CD4-positive, alpha-beta memory T cell (primary cell): ENCODE data around the gene SPRED2. TPM values are rescaled to one million over a fixed set of nuclear protein-coding genes. Genes with fewer than 3 reads are reported as not detected.

Experiments
- CTCF ChIA-PET: fragments of 350-600 bp; sonication (Branson Sonifier 250); formaldehyde crosslinking; loops from one replicate; lab custom pipeline; 2021; ENCODE audit warnings: inconsistent platforms; ENCODE audit not compliant: partially characterized antibody; lab: Charles Lee
- POLR2A ChIA-PET: fragments of 350-600 bp; sonication (Branson Sonifier 250); formaldehyde crosslinking; loops from one replicate; lab custom pipeline; 2021; ENCODE audit not compliant: partially characterized antibody; lab: Charles Lee
- DNase-seq, 5 donors: peaks; one replicate each; pipeline versions ENCODE4 v3.0.0 to v3.0.0-alpha.2; 2020 to 2022; ENCODE audit warnings: mixed read lengths in 1 of 5
- H3K27ac ChIP-seq: one replicate; pipeline ENCODE4 v1.7.0; 2013; ENCODE audit warnings: low read depth, low read length
- H3K27me3 ChIP-seq: 2 replicates; pipeline ENCODE4 v1.7.0; 2013; ENCODE audit warnings: mild to moderate bottlenecking, low read length, moderate library complexity; ENCODE audit not compliant: insufficient read depth
- H3K36me3 ChIP-seq: 2 replicates; pipeline ENCODE4 v1.7.0; 2013; ENCODE audit warnings: mild to moderate bottlenecking, low read length, moderate library complexity; ENCODE audit not compliant: insufficient read depth
- H3K4me1 ChIP-seq: 2 replicates; pipeline ENCODE4 v1.7.0; 2013; ENCODE audit warnings: mild to moderate bottlenecking, low read length, moderate library complexity; ENCODE audit not compliant: insufficient read depth
- H3K4me3 ChIP-seq, 2 donors: one replicate each; pipeline ENCODE4 v1.7.0; 2013; ENCODE audit warnings: low read length in 2 of 2, mild to moderate bottlenecking in 1 of 2
- H3K9me3 ChIP-seq, 2 donors: one replicate each; pipeline ENCODE4 v1.7.0; 2013; ENCODE audit warnings: low read length in 2 of 2, control low read depth in 1 of 2; ENCODE audit not compliant: control insufficient read depth in 1 of 2
- H3K27ac Mint-ChIP-seq, 7 donors: one replicate each; pipeline ENCODE4 v1.8.0; 2020 to 2021; ENCODE audit warnings: mixed read lengths in 7 of 7, mild to moderate bottlenecking in 6 of 7, inconsistent platforms in 3 of 7, moderate library complexity in 3 of 7
- H3K27me3 Mint-ChIP-seq, 2 donors: one replicate each; pipeline ENCODE4 v1.8.0; 2020 to 2021; ENCODE audit warnings: mixed read lengths in 2 of 2
- H3K36me3 Mint-ChIP-seq, 2 donors: one replicate each; pipeline ENCODE4 v1.8.0; 2020 to 2021; ENCODE audit warnings: mixed read lengths in 2 of 2, inconsistent platforms in 1 of 2, mild to moderate bottlenecking in 1 of 2
- H3K4me1 Mint-ChIP-seq, 4 donors: one replicate each; pipeline ENCODE4 v1.8.0; 2020 to 2021; ENCODE audit warnings: mixed read lengths in 4 of 4, mild to moderate bottlenecking in 1 of 4
- H3K4me3 Mint-ChIP-seq, 8 donors: one replicate each; pipeline ENCODE4 v1.8.0; 2020 to 2021; ENCODE audit warnings: mixed read lengths in 8 of 8, mild to moderate bottlenecking in 7 of 8, moderate library complexity in 6 of 8, inconsistent platforms in 3 of 8
- H3K9me3 Mint-ChIP-seq, 8 donors: one replicate each; pipeline ENCODE4 v1.8.0; 2020 to 2021; ENCODE audit warnings: mixed read lengths in 8 of 8, mild to moderate bottlenecking in 5 of 8, inconsistent platforms in 3 of 8, moderate library complexity in 1 of 8
- intact Hi-C: fragments of 100-400 bp; cut with micrococcal nuclease; formaldehyde crosslinking; loops from one replicate; pipeline ENCODE4 v1.15.1; 2023
- polyA plus RNA-seq, 2 donors: library from polyadenylated mRNA; unstranded; fragments of 300-500 nt; fragmentation: Illumina TruSeq; gene quantifications; one replicate each; pipeline ENCODE4 v1.2.3, GENCODE V29; 2021
- total RNA-seq, 2 experiments: library from RNA; stranded (reverse); gene quantifications; one replicate each; pipeline ENCODE4 v1.2.3, GENCODE V29; 2021

SPRED2 gene
- total and polyA plus RNA-seq, 4 experiments from 2014 or later = 0.27 to 1.3 (median 0.62) TPM

DNA sequence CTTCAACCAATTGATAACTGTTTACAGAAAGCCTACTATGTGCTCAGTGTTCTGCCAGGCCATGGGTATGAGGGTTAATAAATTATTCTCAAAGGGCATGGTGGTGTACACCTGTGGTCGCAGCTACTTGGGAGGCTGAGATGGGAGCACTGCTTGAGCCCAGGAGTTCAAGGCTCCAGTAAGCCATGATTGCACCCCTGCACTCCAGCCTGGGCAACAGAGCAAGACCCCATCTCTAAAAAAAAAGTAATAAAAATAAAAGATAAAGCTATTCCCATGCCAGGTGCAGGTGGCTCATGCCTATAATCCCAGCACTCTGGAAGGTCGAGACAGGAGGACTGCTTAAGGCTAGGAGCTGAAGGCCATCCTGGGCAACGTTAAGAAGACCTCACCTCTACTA lies 8.0 kb downstream of the SPRED2 start:
- no peak for DNase-seq
- CTCF ChIA-PET = no interaction called here
- H3K27me3 ChIP-seq = no peaks in the 10 kb centered on the region
- peaks cover 0 to 1% (median 0%) of the 10 kb centered on the region in 8 donors for H3K9me3 Mint-ChIP-seq
- H3K27ac ChIP-seq = no peak overlapping the region
- H3K9me3 ChIP-seq = no peaks in the 10 kb centered on the region
- intact Hi-C loops = no loop called here
- POLR2A ChIA-PET = no interaction called here
- H3K4me1 Mint-ChIP-seq = peaks cover 6 to 12% (median 7%) of the 10 kb centered on the region in 4 donors
- H3K36me3 Mint-ChIP-seq = no peaks in the 10 kb centered on the region
- H3K4me1 ChIP-seq = peaks cover 7% of the 10 kb centered on the region
- H3K27me3 Mint-ChIP-seq = peaks cover 0 to 3% of the 10 kb centered on the region in 2 donors
- H3K4me3 Mint-ChIP-seq = no peak overlapping the region
- H3K4me3 ChIP-seq = no peak overlapping the region
- H3K27ac Mint-ChIP-seq = no peak overlapping the region
- no peaks in the 10 kb centered on the region for H3K36me3 ChIP-seq

DNA sequence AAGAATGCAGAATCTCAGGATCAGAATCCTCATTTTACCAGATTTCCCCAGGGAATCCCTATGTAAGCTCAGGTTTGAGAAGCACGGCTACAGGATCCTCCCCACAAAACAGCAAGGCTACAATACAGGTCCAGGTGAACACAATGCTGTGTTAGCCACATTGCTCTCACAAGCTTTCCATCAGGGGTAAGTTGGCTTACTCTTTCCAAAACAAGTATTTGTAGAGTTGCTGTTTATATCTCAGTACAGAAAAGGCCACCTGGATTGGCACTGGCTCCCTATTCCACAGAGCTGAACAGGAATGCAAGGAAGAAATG lies 11.0 kb downstream of the SPRED2 start:
- intact Hi-C loops = no loop called here

DNA sequence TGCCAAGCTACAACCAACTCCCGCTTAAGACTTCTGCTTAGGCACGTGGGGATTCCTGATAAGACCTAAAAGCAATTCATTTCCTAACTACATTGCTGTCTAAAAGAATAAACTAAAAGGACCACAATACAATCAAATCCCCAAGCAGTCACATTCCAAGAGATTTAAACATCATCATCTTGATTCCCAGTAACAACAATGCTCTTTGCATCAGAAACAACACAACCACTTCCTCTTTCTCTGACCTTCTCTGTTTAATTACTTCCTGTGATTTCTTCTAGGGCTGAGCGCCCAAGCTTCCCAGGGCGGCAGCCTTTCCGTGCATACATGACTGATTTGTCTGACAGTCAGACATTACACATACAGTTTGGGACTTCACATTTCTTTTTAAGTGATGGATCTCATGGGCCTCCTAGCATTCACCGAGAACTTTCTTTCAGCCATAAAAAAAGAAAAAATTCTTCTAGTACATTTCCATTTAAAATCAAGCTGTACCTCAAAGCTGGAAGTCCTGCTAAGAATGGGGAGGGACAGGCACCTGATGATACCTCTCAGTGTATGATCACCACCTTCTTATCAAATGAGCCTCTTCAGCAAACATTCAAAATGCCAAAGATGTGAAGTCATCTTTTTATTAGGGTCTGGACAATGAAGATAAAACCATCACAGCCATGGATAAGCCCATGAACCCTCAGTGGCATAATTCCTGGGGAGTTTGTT lies 11.5 kb downstream of the SPRED2 start:
- no peaks in the 10 kb centered on the region for H3K9me3 ChIP-seq
- peaks cover 19% of the 10 kb centered on the region for H3K4me1 ChIP-seq
- no peak for DNase-seq
- no peaks in the 10 kb centered on the region for H3K36me3 Mint-ChIP-seq
- intact Hi-C loops = no loop called here
- H3K4me3 ChIP-seq = no peak overlapping the region
- H3K27ac ChIP-seq = no peak overlapping the region
- H3K4me3 Mint-ChIP-seq = peak overlapping the region in 4 of 8 donors; percentile 3 to 69 (median 18)
- peaks cover 14 to 37% (median 24%) of the 10 kb centered on the region in 4 donors for H3K4me1 Mint-ChIP-seq
- H3K27me3 Mint-ChIP-seq = no peaks in the 10 kb centered on the region
- no peaks in the 10 kb centered on the region for H3K27me3 ChIP-seq
- no peaks in the 10 kb centered on the region for H3K36me3 ChIP-seq
- peak overlapping the region in 2 of 7 donors; percentile 0 to 86 for H3K27ac Mint-ChIP-seq
- peaks cover 0 to 1% (median 0%) of the 10 kb centered on the region in 8 donors for H3K9me3 Mint-ChIP-seq
- ChIA-PET CTCF (interaction anchor here (0.8 to 1.6 kb wide), 2 partner anchors 48 to 147 kb away, joined by 3 read pairs; no protein-coding TSS in a partner anchor), POLR2A (interaction anchor here (0.6 to 1.0 kb wide), 2 partner anchors 8 to 10 kb away, joined by 3 to 5 read pairs; no protein-coding TSS in a partner anchor)

More for the DNA sequence above, 11.0 kb downstream of the SPRED2 start:
- H3K9me3 ChIP-seq = no peaks in the 10 kb centered on the region
- DNase-seq = no peak
- H3K4me1 ChIP-seq = peaks cover 19% of the 10 kb centered on the region
- Mint-ChIP-seq H3K9me3 (peaks cover 0 to 1% (median 0%) of the 10 kb centered on the region in 8 donors), H3K36me3 (no peaks in the 10 kb centered on the region), H3K4me3 (no peak overlapping the region), H3K4me1 (peaks cover 14 to 33% (median 21%) of the 10 kb centered on the region in 4 donors), H3K27ac (no peak overlapping the region), H3K27me3 (no peaks in the 10 kb centered on the region)
- H3K27me3 ChIP-seq = no peaks in the 10 kb centered on the region
- ChIA-PET CTCF (interaction anchor here (0.8 to 1.6 kb wide), 2 partner anchors 48 to 148 kb away, joined by 3 read pairs; no protein-coding TSS in a partner anchor), POLR2A (interaction anchor here (1.0 kb wide), 1 partner anchor 10 kb away, joined by 5 read pairs; no protein-coding TSS in a partner anchor)
- H3K27ac ChIP-seq = no peak overlapping the region
- H3K4me3 ChIP-seq = no peak overlapping the region
- H3K36me3 ChIP-seq = no peaks in the 10 kb centered on the region

GRCh38 chr2:65417509-65418085 lies 14.8 kb downstream of the SPRED2 start:
- Mint-ChIP-seq H3K27me3 (no peaks in the 10 kb centered on the region), H3K36me3 (no peaks in the 10 kb centered on the region), H3K27ac (no peak overlapping the region), H3K4me1 (peaks cover 14 to 38% (median 24%) of the 10 kb centered on the region in 4 donors), H3K4me3 (no peak overlapping the region), H3K9me3 (peaks cover 0 to 1% (median 0%) of the 10 kb centered on the region in 8 donors)
- Histone ChIP-seq H3K27ac (no peak overlapping the region), H3K4me1 (peaks cover 19% of the 10 kb centered on the region), H3K4me3 (no peak overlapping the region), H3K36me3 (no peaks in the 10 kb centered on the region), H3K9me3 (no peaks in the 10 kb centered on the region), H3K27me3 (no peaks in the 10 kb centered on the region)
- no peak for DNase-seq
- ChIA-PET POLR2A (no interaction called here), CTCF (interaction anchor here (1.0 to 1.3 kb wide), 2 partner anchors 10 to 45 kb away, joined by 3 to 5 read pairs; no protein-coding TSS in a partner anchor)
- intact Hi-C loops = no loop called here

- Histone ChIP-seq H3K4me1 (peaks cover 19% of the 10 kb centered on the region), H3K4me3 (no peak overlapping the region), H3K9me3 (no peaks in the 10 kb centered on the region), H3K27ac (no peak overlapping the region), H3K27me3 (no peaks in the 10 kb centered on the region), H3K36me3 (no peaks in the 10 kb centered on the region)
- intact Hi-C loops = no loop called here
- Mint-ChIP-seq H3K27me3 (no peaks in the 10 kb centered on the region), H3K36me3 (no peaks in the 10 kb centered on the region), H3K4me1 (peaks cover 14 to 38% (median 24%) of the 10 kb centered on the region in 4 donors), H3K4me3 (peak overlapping the region in 1 of 8 donors; percentile 3), H3K27ac (peak overlapping the region in 1 of 7 donors; percentile 28), H3K9me3 (peaks cover 0 to 1% (median 0%) of the 10 kb centered on the region in 8 donors)
- ChIA-PET POLR2A (no interaction called here), CTCF (interaction anchor here (1.0 kb wide), 1 partner anchor 11 kb away, joined by 3 read pairs; no protein-coding TSS in a partner anchor)
- DNase-seq = peak in 1 of 5 donors; percentile 55
Observed at GRCh38 chr2:65416945-65417344, 15.5 kb downstream of the SPRED2 start.

DNA sequence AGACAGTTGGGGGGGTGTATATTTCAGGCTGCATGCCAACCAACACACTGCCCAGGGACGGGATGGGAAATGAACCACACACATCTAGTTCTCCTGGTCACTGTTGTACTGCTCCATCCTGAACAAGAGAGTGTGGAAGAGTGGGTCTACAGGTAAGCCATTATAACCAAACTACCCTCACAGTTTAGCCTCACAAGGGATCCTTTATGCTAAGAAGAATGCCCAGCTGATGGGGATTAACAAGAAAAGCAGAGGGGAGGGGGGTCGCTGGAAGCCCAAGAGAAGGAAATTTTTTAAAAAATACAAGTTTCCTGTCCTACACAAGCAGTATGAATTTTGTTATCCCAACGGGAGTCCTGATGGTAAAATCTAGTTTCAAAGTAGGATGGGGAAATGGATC lies 16.1 kb downstream of the SPRED2 start:
- H3K4me1 ChIP-seq = peaks cover 19% of the 10 kb centered on the region
- POLR2A ChIA-PET = no interaction called here
- H3K9me3 Mint-ChIP-seq = peaks cover 0 to 1% (median 0%) of the 10 kb centered on the region in 8 donors
- intact Hi-C loops = no loop called here
- peaks cover 14 to 38% (median 23%) of the 10 kb centered on the region in 4 donors for H3K4me1 Mint-ChIP-seq
- H3K27me3 ChIP-seq = no peaks in the 10 kb centered on the region
- no peak overlapping the region for H3K4me3 Mint-ChIP-seq
- H3K4me3 ChIP-seq = no peak overlapping the region
- H3K36me3 Mint-ChIP-seq = no peaks in the 10 kb centered on the region
- CTCF ChIA-PET = no interaction called here
- no peak for DNase-seq
- H3K27ac Mint-ChIP-seq = no peak overlapping the region
- no peaks in the 10 kb centered on the region for H3K36me3 ChIP-seq
- H3K9me3 ChIP-seq = no peaks in the 10 kb centered on the region
- no peak overlapping the region for H3K27ac ChIP-seq
- H3K27me3 Mint-ChIP-seq = no peaks in the 10 kb centered on the region

DNA sequence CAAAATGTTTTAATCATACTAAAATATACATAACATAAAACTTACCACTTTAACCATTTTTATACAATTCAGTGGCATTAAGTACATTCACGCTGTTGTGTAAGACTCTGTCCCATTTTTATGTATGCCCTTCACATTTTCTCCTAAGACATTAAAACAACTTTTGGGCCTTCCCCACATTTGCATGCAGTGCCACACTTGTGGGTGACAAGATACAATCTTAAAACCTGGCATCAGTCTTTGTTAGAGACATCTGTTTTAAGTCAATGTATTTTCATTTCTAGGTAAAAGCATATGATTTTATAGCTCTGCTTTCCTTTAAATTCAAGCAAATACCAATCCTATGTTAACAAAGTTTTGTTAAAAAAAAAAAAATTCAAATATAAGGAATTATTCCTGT lies 17.3 kb downstream of the SPRED2 start:
- no peaks in the 10 kb centered on the region for H3K27me3 Mint-ChIP-seq
- no peaks in the 10 kb centered on the region for H3K36me3 ChIP-seq
- peaks cover 10 to 29% (median 17%) of the 10 kb centered on the region in 4 donors for H3K4me1 Mint-ChIP-seq
- no peaks in the 10 kb centered on the region for H3K9me3 Mint-ChIP-seq
- no peaks in the 10 kb centered on the region for H3K9me3 ChIP-seq
- H3K27me3 ChIP-seq = no peaks in the 10 kb centered on the region
- H3K36me3 Mint-ChIP-seq = no peaks in the 10 kb centered on the region
- no peak overlapping the region for H3K4me3 Mint-ChIP-seq
- H3K4me1 ChIP-seq = peaks cover 12% of the 10 kb centered on the region
- ChIA-PET POLR2A (interaction anchor here (1.0 kb wide), 1 partner anchor 16 kb away, joined by 4 read pairs; no protein-coding TSS in a partner anchor), CTCF (no interaction called here)
- H3K4me3 ChIP-seq = no peak overlapping the region
- intact Hi-C loops = no loop called here
- no peak overlapping the region for H3K27ac Mint-ChIP-seq
- H3K27ac ChIP-seq = no peak overlapping the region
- DNase-seq = no peak
